Muscle layer of colon (tissue), 2 donors: ENCODE data around the gene MX2.

Experiments
- H3K27ac ChIP-seq: one replicate; pipeline ENCODE4 v1.7.0; 2013; ENCODE audit warnings: low read depth, mild to moderate bottlenecking, low read length, moderate library complexity
- H3K27me3 ChIP-seq, 2 donors: one replicate each; pipeline ENCODE4 v1.7.0; 2013; ENCODE audit warnings: low read length in 2 of 2, mild to moderate bottlenecking in 2 of 2; ENCODE audit not compliant: insufficient read depth in 2 of 2, control insufficient read depth in 1 of 2
- H3K36me3 ChIP-seq: one replicate; pipeline ENCODE4 v1.7.0; 2013; ENCODE audit warnings: mild to moderate bottlenecking, low read length; ENCODE audit not compliant: insufficient read depth
- H3K4me1 ChIP-seq: one replicate; pipeline ENCODE4 v1.7.0; 2013; ENCODE audit warnings: mild to moderate bottlenecking, low read length; ENCODE audit not compliant: insufficient read depth
- H3K4me3 ChIP-seq, 2 donors: one replicate each; pipeline ENCODE4 v1.7.0; 2013; ENCODE audit warnings: low read length in 2 of 2, low read depth in 1 of 2, mild to moderate bottlenecking in 1 of 2, moderate library complexity in 1 of 2
- H3K9ac ChIP-seq: one replicate; pipeline ENCODE4 v1.7.0; 2013; ENCODE audit warnings: low read length
- H3K9me3 ChIP-seq: one replicate; pipeline ENCODE4 v1.7.0; 2013; ENCODE audit warnings: mild to moderate bottlenecking, low read length
- donor health status: abdominal sarcoma.
- donor health status: Adenocarcinoma of cecum.

MX2 gene

DNA sequence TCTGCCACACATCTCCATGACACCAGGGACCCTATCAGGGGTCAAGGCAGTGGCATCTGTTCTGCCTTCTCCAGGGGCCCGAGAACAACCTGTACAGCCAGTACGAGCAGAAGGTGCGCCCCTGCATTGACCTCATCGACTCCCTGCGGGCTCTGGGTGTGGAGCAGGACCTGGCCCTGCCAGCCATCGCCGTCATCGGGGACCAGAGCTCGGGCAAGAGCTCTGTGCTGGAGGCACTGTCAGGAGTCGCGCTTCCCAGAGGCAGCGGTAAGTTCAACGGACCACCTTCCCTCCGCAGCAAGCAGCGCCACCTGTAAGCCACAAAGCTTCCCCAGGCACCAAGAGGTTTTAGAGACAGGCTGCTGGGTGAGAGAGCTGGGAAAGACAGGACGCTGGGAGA, 15.9 kb downstream of the MX2 start:
- Histone ChIP-seq H3K9ac (no peak overlapping the region), H3K27ac (no peak overlapping the region), H3K9me3 (no peaks in the 10 kb centered on the region), H3K36me3 (peaks cover 15% of the 10 kb centered on the region), H3K4me1 (no peaks in the 10 kb centered on the region), H3K27me3 (no peaks in the 10 kb centered on the region), H3K4me3 (no peak overlapping the region)

DNA sequence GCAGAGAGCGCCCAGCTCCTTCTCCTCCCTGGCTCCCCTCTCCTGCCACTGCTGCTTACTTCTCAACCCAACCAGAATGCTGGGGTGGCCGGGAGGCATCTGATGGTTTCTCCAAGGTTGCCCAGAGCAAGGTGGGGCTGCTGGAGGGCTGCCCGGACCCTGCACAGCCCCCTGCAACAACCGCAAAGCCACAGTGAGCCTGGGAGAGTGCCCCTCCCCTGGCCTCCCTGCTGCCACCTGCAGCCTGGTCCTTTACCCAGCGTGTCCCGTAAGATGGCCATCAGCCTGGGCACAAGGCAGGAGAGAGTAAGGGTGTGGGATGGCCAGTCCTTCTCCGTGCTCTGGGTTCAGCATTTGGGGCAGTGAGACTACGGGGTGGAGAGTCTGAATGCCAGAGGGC, 17.0 kb downstream of the MX2 start:
- no peak overlapping the region for H3K4me3 ChIP-seq
- H3K36me3 ChIP-seq = peaks cover 15% of the 10 kb centered on the region
- H3K27me3 ChIP-seq = no peaks in the 10 kb centered on the region

DNA sequence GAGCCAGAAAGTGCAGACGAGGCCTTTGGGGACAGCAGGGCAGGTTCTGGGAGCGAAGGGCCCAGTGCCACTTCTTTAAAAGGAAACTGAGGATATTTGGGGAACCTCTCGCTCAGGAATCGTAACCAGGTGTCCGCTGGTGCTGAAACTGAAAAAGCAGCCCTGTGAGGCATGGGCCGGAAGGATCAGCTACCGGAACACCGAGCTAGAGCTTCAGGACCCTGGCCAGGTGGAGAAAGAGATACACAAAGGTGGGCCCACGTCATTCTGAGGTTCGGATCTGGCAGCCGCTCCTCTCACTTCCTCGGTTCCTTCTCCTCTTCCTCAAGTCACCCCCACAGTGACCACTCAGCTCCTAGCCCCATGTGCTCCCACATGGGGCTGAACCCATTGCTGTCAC, 18.1 kb downstream of the MX2 start:
- no peaks in the 10 kb centered on the region for H3K9me3 ChIP-seq
- H3K4me3 ChIP-seq = no peak overlapping the region
- H3K27me3 ChIP-seq = no peaks in the 10 kb centered on the region
- H3K36me3 ChIP-seq = peaks cover 15% of the 10 kb centered on the region
- no peak overlapping the region for H3K9ac ChIP-seq
- no peaks in the 10 kb centered on the region for H3K4me1 ChIP-seq
- H3K27ac ChIP-seq = no peak overlapping the region

More for the DNA sequence above, 17.0 kb downstream of the MX2 start:
- no peaks in the 10 kb centered on the region for H3K4me1 ChIP-seq
- H3K27ac ChIP-seq = no peak overlapping the region
- no peak overlapping the region for H3K9ac ChIP-seq
- H3K9me3 ChIP-seq = no peaks in the 10 kb centered on the region

DNA sequence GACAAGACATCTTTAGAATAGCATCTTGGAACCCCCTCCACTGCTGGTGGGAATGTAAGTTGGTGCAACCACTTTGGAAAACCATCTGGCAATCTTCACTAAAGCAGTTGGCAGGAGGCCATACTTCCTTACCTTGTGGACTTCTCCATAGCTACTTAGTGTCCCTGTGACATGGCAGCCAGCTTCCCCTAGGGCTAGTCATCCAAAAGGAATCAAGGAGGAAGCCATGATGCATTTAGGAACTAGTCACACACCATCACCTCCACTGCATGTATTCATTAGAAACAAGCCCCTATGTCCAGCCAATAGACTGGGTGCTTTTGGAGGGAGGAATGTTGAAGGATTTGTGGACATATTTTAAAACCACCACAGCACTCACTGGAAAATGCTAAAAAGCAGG, 19.9 kb downstream of the MX2 start:
- H3K4me1 ChIP-seq = no peaks in the 10 kb centered on the region
- H3K9me3 ChIP-seq = no peaks in the 10 kb centered on the region
- H3K36me3 ChIP-seq = peaks cover 15% of the 10 kb centered on the region

DNA sequence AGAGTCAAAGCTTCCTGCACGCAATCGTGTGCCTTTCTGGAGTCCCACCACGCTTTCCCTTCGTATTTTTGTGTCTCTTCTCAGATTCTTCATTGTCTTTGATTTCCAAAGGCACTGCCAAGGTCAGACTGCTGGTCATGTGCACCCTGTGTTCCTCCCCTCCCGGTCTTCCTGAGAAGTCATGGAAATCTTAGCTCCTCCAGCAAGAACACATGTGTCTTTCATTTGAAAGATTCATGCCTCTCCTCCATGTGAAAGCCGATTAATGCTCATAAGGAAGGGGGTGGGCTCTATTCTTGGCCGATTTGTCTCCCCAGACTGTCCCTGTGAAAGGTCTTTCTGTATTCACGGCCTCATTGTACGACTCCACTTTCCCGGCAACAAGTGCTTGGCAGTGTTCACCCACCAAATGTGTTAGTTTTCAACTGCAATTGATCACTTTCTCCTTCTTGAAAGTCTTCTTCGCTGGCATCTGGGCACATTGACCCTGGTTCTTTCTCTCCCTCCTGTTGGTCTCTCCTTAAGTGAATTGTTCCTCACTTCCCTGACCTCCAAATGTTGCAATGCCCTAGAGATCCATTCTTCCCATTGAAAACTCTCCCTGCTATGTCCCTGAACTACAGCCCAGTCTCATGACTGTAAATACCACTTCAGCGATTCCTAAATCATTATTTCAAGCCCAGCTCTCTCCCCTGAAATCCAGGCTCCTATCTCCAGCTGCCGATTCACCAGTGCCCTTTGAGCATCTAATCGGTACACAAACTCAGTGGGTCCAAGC, 25.4 kb downstream of the MX2 start:
- H3K27me3 ChIP-seq = no peaks in the 10 kb centered on the region

More for the DNA sequence above, 19.9 kb downstream of the MX2 start:
- Histone ChIP-seq H3K27ac (no peak overlapping the region), H3K27me3 (no peaks in the 10 kb centered on the region), H3K4me3 (no peak overlapping the region), H3K9ac (no peak overlapping the region)

DNA sequence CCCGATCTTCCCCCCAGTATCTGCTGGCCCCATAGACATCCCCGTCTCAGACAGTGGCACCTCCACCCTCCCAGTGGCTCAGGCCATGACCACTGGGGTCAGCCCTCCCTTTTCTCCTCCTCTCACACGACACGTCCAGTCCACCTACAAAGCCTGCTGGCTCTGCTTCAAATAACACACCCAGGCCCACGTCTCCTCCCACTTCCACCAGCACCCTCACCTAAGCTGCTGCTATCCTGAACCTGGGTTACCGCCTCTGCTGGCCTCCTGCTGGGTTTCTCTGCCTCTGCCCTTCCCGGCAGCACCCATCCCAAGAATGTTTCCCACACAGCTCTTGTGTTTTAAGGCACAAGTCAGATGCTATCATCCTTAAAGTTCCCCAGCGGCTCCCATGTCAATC, 26.0 kb downstream of the MX2 start:
- Histone ChIP-seq H3K4me3 (no peak overlapping the region), H3K27ac (no peak overlapping the region), H3K9ac (no peak overlapping the region), H3K4me1 (no peaks in the 10 kb centered on the region), H3K9me3 (no peaks in the 10 kb centered on the region), H3K27me3 (no peaks in the 10 kb centered on the region), H3K36me3 (no peaks in the 10 kb centered on the region)

More for the DNA sequence above, 25.4 kb downstream of the MX2 start:
- H3K9me3 ChIP-seq = no peaks in the 10 kb centered on the region
- no peaks in the 10 kb centered on the region for H3K4me1 ChIP-seq
- no peak overlapping the region for H3K9ac ChIP-seq
- peaks cover 3% of the 10 kb centered on the region for H3K36me3 ChIP-seq
- H3K27ac ChIP-seq = no peak overlapping the region
- H3K4me3 ChIP-seq = no peak overlapping the region

DNA sequence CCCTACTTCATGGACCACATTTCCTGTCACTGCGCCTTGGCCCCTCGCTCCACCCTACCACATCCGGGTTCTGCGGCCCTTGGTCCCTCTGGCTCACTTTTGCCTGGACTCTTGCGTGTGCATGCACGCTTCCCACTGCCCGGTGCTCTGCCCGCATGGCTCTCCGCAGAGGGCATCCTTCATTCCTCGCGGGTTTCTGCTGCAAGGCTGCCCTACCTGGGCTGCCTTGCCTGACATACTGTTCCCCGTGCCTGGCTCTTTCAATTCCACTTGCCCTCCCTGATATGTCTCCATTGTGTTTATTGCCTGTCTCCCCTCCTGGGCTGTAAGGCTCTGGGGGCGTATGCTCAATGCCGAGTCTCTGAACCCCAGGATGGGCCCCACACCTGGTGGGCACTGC, 26.4 kb downstream of the MX2 start:
- H3K27ac ChIP-seq = no peak overlapping the region
- no peaks in the 10 kb centered on the region for H3K36me3 ChIP-seq
- no peaks in the 10 kb centered on the region for H3K4me1 ChIP-seq
- H3K9me3 ChIP-seq = no peaks in the 10 kb centered on the region
- no peak overlapping the region for H3K4me3 ChIP-seq
- no peaks in the 10 kb centered on the region for H3K27me3 ChIP-seq
- no peak overlapping the region for H3K9ac ChIP-seq

GRCh38 chr21:41390043-41390639, 28.3 kb downstream of the MX2 start:
- no peak overlapping the region for H3K4me3 ChIP-seq
- H3K9ac ChIP-seq = no peak overlapping the region
- no peak overlapping the region for H3K27ac ChIP-seq
- no peaks in the 10 kb centered on the region for H3K27me3 ChIP-seq
- no peaks in the 10 kb centered on the region for H3K4me1 ChIP-seq
- H3K9me3 ChIP-seq = no peaks in the 10 kb centered on the region
- H3K36me3 ChIP-seq = no peaks in the 10 kb centered on the region

DNA sequence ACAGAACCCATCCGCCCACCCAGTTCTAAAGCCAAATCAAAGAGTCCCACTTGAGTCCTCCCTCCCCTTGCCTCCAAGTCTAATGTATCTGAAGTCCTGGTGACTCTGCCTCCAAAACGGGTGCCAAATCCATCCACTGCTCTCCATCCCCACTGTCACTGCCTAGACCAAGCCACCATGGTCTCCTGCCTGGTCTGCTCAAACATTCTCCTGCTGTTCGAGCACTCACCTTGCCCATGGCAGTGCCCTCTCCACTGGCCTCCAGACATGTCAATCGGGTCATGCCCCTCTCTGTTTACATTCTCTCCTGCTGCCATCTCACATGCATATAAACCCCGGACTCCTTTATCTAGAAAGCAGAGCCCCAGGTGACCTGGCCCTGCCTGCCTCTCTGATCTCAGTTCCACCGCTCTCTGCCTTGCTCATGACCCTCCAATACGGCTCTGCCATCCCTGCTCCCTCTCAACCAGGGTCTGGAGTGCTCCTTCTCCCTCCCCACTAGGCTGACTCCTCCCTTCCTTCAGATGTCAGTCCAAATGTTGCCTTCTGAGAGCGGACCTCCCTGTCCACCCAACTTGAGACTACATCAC, 32.1 kb downstream of the MX2 start:
- H3K27me3 ChIP-seq = no peaks in the 10 kb centered on the region
- no peaks in the 10 kb centered on the region for H3K4me1 ChIP-seq
- no peaks in the 10 kb centered on the region for H3K36me3 ChIP-seq
- H3K27ac ChIP-seq = no peak overlapping the region
- H3K9me3 ChIP-seq = no peaks in the 10 kb centered on the region
- H3K4me3 ChIP-seq = no peak overlapping the region
- no peak overlapping the region for H3K9ac ChIP-seq

- no peaks in the 10 kb centered on the region for H3K4me1 ChIP-seq
- H3K4me3 ChIP-seq = no peak overlapping the region
- no peaks in the 10 kb centered on the region for H3K9me3 ChIP-seq
- H3K9ac ChIP-seq = no peak overlapping the region
- no peaks in the 10 kb centered on the region for H3K27me3 ChIP-seq
- no peak overlapping the region for H3K27ac ChIP-seq
- no peaks in the 10 kb centered on the region for H3K36me3 ChIP-seq
Observed at GRCh38 chr21:41396558-41397075, 34.8 kb downstream of the MX2 start.

GRCh38 chr21:41397471-41397891, 35.7 kb downstream of the MX2 start:
- no peaks in the 10 kb centered on the region for H3K9me3 ChIP-seq
- H3K36me3 ChIP-seq = no peaks in the 10 kb centered on the region
- H3K4me3 ChIP-seq = no peak overlapping the region
- H3K9ac ChIP-seq = no peak overlapping the region
- no peaks in the 10 kb centered on the region for H3K4me1 ChIP-seq
- H3K27me3 ChIP-seq = no peaks in the 10 kb centered on the region
- H3K27ac ChIP-seq = no peak overlapping the region
